Activated T-cell treated with anti-CD3 and anti-CD28 coated beads for 1 hour (primary cell): ENCODE results near the gene NPIPB6.

Experiments used
- DNase-seq: peaks from one replicate; pipeline ENCODE4 v3.0.0-alpha.2; 2020; ENCODE audit warnings: low read depth

The NPIPB6 gene

DNA sequence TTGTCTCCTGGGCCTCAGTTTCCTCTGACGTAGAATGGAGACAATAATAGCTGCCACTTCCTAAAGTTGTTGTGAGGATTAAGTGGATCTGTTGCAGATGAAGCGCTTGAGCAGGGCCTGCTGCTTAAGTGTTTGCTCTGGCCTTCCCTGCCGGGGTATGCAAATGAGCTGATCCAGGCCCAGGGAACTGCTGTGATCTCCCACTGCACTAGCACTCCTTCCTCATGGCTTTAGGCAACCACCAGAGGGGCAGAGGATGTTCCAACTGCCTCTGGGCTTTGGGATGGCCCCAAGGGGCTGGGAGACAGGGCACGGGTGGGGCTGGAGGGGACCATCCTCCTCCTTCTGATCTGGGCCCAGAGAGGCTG lies 64.8 kb downstream of the NPIPB6 start:
- no peak for DNase-seq

DNA sequence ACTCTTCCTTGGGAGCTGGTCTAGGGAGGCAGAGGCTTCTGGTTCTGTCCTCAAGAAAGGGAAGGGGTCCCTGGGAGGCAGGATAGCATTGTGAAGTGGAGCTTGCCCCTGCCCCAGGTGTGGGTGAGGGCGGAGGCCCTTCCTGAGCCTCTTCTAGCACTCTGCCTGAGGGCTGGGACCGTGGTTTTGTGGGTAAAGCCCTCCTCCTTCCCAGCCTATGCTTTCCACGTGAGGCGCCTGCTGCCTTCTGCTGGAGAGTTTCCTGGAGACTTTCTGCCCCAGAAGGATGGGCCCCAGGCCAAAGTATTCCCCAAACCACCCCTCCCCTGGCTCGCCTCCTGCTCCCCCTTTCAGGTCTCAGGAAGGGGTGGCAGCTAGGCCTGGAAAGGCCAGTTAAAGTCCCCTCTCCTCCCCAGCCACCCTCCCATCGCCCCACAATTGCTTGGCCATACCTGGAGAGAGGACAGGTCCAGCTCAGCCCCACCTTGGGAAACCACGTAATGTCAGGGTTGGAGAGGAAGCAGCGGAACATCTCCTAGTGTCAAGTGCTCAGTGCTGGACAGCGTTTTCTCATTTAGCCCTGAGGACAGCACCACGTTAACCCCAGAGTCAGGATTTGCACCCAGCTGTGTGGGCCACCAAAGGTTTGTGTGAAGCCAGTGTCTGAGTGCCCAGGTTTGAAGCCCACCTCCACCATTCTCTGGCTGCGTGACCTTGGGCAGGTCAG lies 65.4 kb downstream of the NPIPB6 start:
- no peak for DNase-seq

DNA sequence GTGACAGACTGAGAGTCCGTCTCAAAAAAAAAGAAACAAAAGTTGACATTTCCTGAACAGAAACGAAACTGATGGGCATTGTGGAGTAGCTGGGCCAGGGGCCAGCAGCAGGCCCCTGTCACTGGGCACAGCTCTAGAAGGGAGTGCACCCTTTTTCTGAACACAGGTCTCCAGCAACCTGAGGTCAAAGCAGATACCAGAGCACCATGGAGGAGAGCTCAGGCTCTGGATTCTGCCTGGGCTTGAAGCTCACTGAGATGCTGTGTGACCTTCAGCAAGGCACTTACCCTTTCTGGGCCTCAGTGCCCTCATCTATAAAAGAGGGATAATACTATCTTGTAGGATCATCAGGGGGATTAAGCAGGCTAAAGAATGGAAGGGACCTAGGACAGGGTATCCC lies 66.0 kb downstream of the NPIPB6 start:
- no peak for DNase-seq

DNA sequence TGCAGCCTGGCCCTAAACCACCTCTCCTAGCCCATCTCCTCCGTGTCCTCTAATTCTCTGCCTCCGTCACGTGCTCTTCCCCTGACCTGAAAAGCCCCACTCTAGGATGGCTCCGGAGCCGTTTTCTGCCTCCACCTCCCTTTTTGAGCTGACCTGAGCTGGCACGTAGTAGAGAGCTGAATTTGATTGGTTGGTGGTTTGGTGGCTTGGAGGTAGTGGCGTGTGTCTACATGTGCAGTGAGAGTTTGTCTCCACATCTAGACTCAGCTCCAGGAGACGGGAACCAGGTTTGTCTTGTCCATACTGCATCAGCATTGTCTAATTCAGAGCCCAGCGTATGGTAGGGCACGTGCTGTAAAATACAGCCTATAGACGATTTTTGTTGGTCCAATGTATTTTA lies 68.0 kb downstream of the NPIPB6 start:
- DNase-seq: no peak

DNA sequence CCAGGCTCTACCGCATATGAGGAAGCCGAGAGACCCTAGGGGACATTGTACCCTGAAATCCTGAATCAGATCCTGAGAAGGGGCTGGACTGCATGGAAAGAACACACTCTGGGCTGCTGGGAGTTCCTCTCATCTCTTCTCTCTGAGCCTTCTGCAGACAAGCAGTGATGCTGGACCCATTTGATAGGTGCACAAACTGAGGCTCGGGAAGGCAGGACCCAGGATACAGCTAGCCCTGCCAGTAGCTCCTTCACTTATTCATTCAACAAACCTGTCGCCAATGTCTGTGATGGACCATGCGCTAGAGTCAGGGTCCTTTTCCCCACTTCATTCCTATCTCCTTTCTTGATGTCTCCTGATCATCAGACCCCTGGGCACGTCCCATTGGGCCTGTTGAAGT lies 69.1 kb downstream of the NPIPB6 start:
- no peak for DNase-seq

DNA sequence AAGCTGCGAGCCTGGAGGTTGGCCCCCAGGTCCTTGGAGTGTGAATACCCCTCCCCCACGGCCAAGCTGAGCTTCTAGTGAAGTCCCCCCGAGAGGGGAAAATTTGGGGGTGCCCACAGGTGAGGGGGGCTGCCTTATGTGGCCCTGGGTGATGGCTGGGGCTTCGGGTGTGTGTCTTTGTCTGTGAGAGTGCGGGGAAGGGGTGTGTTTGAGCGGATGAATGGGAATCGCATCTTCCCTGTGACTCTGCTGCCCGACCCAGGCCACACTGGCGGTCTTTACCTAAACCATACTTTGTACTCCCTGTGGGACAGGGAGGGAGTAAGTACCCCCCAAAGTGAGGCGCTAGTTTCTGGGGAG lies 69.7 kb downstream of the NPIPB6 start:
- DNase-seq: no peak

DNA sequence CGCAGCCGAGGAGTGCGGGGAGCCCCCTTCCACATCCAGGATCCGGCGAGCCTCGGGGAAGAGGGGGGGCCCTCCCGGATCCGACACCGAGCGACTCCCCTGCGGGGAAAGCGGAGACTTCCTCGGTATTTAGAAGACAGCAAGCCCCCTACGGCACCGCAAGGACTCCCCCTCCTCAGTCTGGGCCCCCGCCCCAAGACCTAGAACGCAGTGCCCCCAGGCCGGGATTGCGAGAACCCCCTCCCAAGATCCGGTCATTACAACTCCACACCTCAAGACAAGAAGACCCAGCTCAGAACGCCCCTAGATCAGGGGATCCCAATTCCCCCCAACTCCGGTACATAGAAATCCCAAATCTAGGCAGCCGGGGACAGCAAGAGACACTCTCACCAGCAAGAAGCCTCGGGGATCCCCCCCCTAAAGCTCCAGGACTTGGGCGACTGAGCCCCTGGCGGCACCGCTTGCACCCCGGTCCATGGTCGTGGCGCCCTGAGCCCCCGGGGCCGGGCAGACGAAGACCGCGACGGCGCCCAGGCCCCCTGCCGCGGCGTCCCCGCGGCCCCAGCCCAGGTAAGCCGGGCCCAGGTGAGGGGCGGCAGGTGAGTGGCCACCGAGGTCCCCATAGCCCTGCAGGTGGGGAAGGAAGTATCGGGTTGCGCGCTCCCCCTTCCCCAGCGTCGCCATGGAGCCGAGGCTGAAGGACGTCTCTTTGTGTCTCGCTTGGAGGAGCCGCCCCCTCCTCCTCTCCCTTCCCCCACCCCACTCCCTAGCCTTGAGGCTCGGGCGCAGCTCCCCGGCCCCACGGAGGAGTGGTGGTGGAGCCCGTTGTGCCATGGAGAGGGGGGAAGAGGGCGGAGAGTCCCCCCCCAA lies 70.3 kb downstream of the NPIPB6 start:
- DNase-seq: no peak
